SU-DHL-6 (cell line): ENCODE data around the gene TECTA.

Source experiments
- H2AFZ ChIP-seq: fragments of 200-600 bp; sonication (generic); 2 replicates; pipeline ENCODE4 v1.6.1; 2014; ENCODE audit warnings: low read depth, mild to moderate bottlenecking, moderate library complexity, mixed read lengths, antibody characterized with exemption, low read length; ENCODE audit not compliant: severe bottlenecking
- H3F3A ChIP-seq: fragments of 200-600 bp; shearing (Covaris generic); 2 replicates; pipeline ENCODE4 v1.6.0; 2016; ENCODE audit warnings: antibody characterized with exemption, mild to moderate bottlenecking; ENCODE audit not compliant: insufficient read depth
- H3K27ac ChIP-seq: fragments of 200-600 bp; sonication (generic); 2 replicates; pipeline ENCODE4 v1.5.1; 2016; ENCODE audit warnings: low read depth, mild to moderate bottlenecking, low read length, moderate library complexity, mixed read lengths
- H3K27me3 ChIP-seq: fragments of 200-600 bp; sonication (generic), shearing (Covaris generic); 2 replicates; pipeline ENCODE4 v1.6.0; 2014; ENCODE audit warnings: mild to moderate bottlenecking, low read length
- H3K36me3 ChIP-seq: fragments of 200-600 bp; sonication (generic); 2 replicates; pipeline ENCODE4 v1.6.1; 2014; ENCODE audit warnings: mild to moderate bottlenecking, low read length, mixed read lengths
- H3K4me2 ChIP-seq: fragments of 300-600, 200-600 bp; shearing (Covaris generic), sonication (generic); 2 replicates; pipeline ENCODE4 v1.6.0; 2014; ENCODE audit warnings: low read length, low read depth, mild to moderate bottlenecking; ENCODE audit not compliant: poor library complexity, severe bottlenecking
- H3K4me3 ChIP-seq: fragments of 200-600 bp; sonication (generic); 2 replicates; pipeline ENCODE4 v1.5.1; 2014; ENCODE audit warnings: antibody characterized with exemption, low read length, mild to moderate bottlenecking, mixed read lengths; ENCODE audit not compliant: insufficient read depth, poor library complexity, severe bottlenecking
- H3K79me2 ChIP-seq: fragments of 200-600 bp; sonication (generic); 2 replicates; pipeline ENCODE4 v1.6.1; 2014; ENCODE audit warnings: mild to moderate bottlenecking, low read length, moderate library complexity; ENCODE audit not compliant: insufficient read depth
- H3K9ac ChIP-seq: fragments of 200-600 bp; sonication (generic); 2 replicates; pipeline ENCODE4 v1.7.0; 2014; ENCODE audit warnings: mild to moderate bottlenecking, low read length
- H3K9me2 ChIP-seq: fragments of 200-600 bp; sonication (generic); replicated peaks from 2 replicates; pipeline ENCODE4 v1.6.1; 2014; ENCODE audit warnings: low read length; ENCODE audit not compliant: insufficient read depth
- H3K9me3 ChIP-seq: fragments of 200-600 bp; sonication (generic); 2 replicates; pipeline ENCODE4 v1.6.1; 2014; ENCODE audit warnings: low read length, mixed read lengths; ENCODE audit not compliant: insufficient read depth
- H4K20me1 ChIP-seq: fragments of 200-600 bp; sonication (generic); 2 replicates; pipeline ENCODE4 v1.6.1; 2014; ENCODE audit warnings: low read depth, mild to moderate bottlenecking, antibody characterized with exemption, low read length, moderate library complexity, mixed read lengths
- CTCF ChIP-seq: fragments of 200-600 bp; sonication (generic); IDR thresholded peaks from one replicate; pipeline ENCODE4 v1.5.1; 2017; ENCODE audit warnings: antibody characterized with exemption, mild to moderate bottlenecking, low read length, moderate library complexity; ENCODE audit not compliant: insufficient read depth, poor library complexity, severe bottlenecking
- EZH2phosphoT487 ChIP-seq: fragments of 200-600 bp; sonication (generic), shearing (Covaris generic); conservative IDR thresholded peaks from 2 replicates; pipeline ENCODE4 v1.6.1; 2018; ENCODE audit warnings: mild to moderate bottlenecking, antibody characterized with exemption, low read length, moderate library complexity, mixed read lengths

TECTA gene

GRCh38 chr11:121059605-121060004 is 41.4 kb upstream of the TECTA start:
- Histone ChIP-seq H3F3A (no peaks in the 10 kb centered on the region), H3K79me2 (no peaks in the 10 kb centered on the region), H3K36me3 (peaks cover 10% of the 10 kb centered on the region; the same call in 1 of the 2 replicates), H3K27me3 (no peaks in the 10 kb centered on the region), H3K4me2 (no peak overlapping the region), H3K9me2 (no peaks in the 10 kb centered on the region), H3K9ac (no peak overlapping the region), H3K4me3 (no peak overlapping the region), H3K9me3 (no peaks in the 10 kb centered on the region), H4K20me1 (no peaks in the 10 kb centered on the region), H2AFZ (no peak overlapping the region), H3K27ac (no peak overlapping the region)
- TF ChIP-seq CTCF, result no peak
- no peak for TF ChIP-seq EZH2phosphoT487

GRCh38 chr11:121063728-121064127 is 37.3 kb upstream of the TECTA start:
- Histone ChIP-seq H3K9me2 (no peaks in the 10 kb centered on the region), H3K9ac (no peak overlapping the region), H3K79me2 (no peaks in the 10 kb centered on the region), H3K4me3 (no peak overlapping the region), H3K27ac (no peak overlapping the region), H3K4me2 (no peak overlapping the region), H3K27me3 (no peaks in the 10 kb centered on the region), H3F3A (no peaks in the 10 kb centered on the region), H2AFZ (no peak overlapping the region), H4K20me1 (no peaks in the 10 kb centered on the region), H3K36me3 (no peaks in the 10 kb centered on the region), H3K9me3 (no peaks in the 10 kb centered on the region)
- peak; percentile 29 for TF ChIP-seq CTCF
- TF ChIP-seq EZH2phosphoT487, result no peak

- TF ChIP-seq CTCF, result no peak
- no peaks in the 10 kb centered on the region for H4K20me1 ChIP-seq
- H3K27me3 ChIP-seq, result no peaks in the 10 kb centered on the region
- no peak overlapping the region for H3K27ac ChIP-seq
- no peaks in the 10 kb centered on the region for H3K9me2 ChIP-seq
- no peaks in the 10 kb centered on the region for H3K36me3 ChIP-seq
- H3K9ac ChIP-seq, result no peak overlapping the region
- H3K4me3 ChIP-seq, result no peak overlapping the region
- H3K9me3 ChIP-seq, result no peaks in the 10 kb centered on the region
- H3K4me2 ChIP-seq, result no peak overlapping the region
- H2AFZ ChIP-seq, result no peak overlapping the region
- H3K79me2 ChIP-seq, result no peaks in the 10 kb centered on the region
- H3F3A ChIP-seq, result no peaks in the 10 kb centered on the region
These were observed 34.4 kb upstream of the TECTA start for GRCh38 chr11:121066623-121067022.

- H3K9me2 ChIP-seq, result no peaks in the 10 kb centered on the region
- H2AFZ ChIP-seq, result no peak overlapping the region
- no peaks in the 10 kb centered on the region for H3K36me3 ChIP-seq
- H3K9me3 ChIP-seq, result no peaks in the 10 kb centered on the region
- H3K79me2 ChIP-seq, result no peaks in the 10 kb centered on the region
- H4K20me1 ChIP-seq, result no peaks in the 10 kb centered on the region
- no peak for TF ChIP-seq CTCF
- TF ChIP-seq EZH2phosphoT487, result no peak
- no peak overlapping the region for H3K27ac ChIP-seq
- no peak overlapping the region for H3K4me2 ChIP-seq
- H3K4me3 ChIP-seq, result no peak overlapping the region
- no peaks in the 10 kb centered on the region for H3F3A ChIP-seq
- H3K27me3 ChIP-seq, result no peaks in the 10 kb centered on the region
- no peak overlapping the region for H3K9ac ChIP-seq
These were observed 34.0 kb upstream of the TECTA start for GRCh38 chr11:121067026-121067425.
